ENCODE results near the gene MPP4.
A peak's percentile ranks its signal among the peaks of the same experiment; 100 is the strongest.

The MPP4 gene, protein sequence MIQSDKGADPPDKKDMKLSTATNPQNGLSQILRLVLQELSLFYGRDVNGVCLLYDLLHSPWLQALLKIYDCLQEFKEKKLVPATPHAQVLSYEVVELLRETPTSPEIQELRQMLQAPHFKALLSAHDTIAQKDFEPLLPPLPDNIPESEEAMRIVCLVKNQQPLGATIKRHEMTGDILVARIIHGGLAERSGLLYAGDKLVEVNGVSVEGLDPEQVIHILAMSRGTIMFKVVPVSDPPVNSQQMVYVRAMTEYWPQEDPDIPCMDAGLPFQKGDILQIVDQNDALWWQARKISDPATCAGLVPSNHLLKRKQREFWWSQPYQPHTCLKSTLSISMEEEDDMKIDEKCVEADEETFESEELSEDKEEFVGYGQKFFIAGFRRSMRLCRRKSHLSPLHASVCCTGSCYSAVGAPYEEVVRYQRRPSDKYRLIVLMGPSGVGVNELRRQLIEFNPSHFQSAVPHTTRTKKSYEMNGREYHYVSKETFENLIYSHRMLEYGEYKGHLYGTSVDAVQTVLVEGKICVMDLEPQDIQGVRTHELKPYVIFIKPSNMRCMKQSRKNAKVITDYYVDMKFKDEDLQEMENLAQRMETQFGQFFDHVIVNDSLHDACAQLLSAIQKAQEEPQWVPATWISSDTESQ

GRCh38 chr2:201698588-201699226 lies at the start of gene MPP4:
Gene MPP4 (minus strand): TSS chr2:201698644. CDS start chr2:201693954, 4,690 bp downstream.
- no peak for DNase-seq

- DNase-seq = peak; percentile 32
Measured at GRCh38 chr2:201746551-201746950, 48.1 kb upstream of the MPP4 start.

DNA sequence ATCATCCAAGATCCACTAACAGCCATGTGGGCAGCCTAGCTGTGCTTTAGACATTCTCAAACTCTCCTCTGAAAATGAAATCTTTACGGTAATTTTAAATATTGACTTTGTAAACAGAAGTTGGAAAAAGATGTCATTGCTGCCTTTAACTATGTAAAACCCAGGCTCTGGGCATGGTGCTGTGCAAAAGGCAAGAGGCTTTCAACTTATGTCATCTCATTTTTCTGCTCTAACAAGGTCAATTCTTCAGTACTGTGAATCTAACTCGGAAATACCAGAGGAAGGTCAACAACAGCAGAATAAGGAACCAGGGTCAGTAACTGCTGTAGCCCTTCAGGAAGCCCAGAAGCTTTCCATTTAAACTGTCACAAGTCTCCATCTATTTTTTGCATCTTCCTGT lies 37.0 kb upstream of the MPP4 start:
- no peak for DNase-seq

DNA sequence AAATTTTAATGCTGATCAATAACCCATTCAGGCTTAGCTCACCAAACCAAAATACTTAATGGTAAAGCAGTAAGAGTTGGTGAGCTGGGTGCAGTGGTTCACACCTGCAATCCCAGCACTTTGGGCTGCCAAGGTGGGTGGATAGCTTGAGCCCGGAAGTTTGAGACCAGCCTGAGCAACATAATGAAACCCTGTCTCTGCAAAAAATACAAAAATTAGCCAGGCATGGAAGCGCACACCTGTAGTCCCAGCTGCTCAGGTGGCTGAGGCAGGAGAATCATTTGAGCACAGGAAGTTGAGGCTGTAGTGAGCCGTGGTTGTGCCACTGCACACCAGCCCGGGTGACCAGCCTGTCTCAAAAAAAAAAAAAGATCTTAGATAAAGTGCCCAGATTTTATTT lies 35.7 kb upstream of the MPP4 start:
- DNase-seq = no peak

- no peak for DNase-seq
Measured at GRCh38 chr2:201733544-201733943, 35.1 kb upstream of the MPP4 start.

GRCh38 chr2:201730651-201731285 lies 32.3 kb upstream of the MPP4 start:
- DNase-seq = no peak

GRCh38 chr2:201715459-201715858 lies 17.0 kb upstream of the MPP4 start:
- no peak for DNase-seq

DNA sequence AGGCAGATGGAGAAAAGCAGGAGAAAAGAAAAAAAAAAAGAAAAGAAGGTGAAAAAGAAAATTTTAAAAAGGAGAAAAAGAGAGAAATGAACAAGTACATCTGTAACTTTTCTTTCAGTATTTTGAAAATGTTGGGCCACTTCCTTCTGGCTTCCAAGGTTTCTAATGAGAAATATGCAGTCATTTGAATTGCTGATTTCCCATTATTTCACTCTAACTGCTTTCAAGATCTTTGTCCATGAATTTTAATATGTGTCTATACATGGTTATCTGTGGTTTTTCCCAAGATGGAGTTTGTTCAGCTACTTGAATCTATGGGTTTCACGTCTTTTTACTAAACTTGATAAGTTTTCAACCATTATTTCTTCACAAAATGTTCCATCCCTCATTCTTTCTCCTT lies 14.3 kb upstream of the MPP4 start:
- no peak for DNase-seq

GRCh38 chr2:201709747-201710146 lies 11.3 kb upstream of the MPP4 start:
- no peak for DNase-seq

- no peak for DNase-seq
Measured at GRCh38 chr2:201709049-201709448, 10.6 kb upstream of the MPP4 start.

DNA sequence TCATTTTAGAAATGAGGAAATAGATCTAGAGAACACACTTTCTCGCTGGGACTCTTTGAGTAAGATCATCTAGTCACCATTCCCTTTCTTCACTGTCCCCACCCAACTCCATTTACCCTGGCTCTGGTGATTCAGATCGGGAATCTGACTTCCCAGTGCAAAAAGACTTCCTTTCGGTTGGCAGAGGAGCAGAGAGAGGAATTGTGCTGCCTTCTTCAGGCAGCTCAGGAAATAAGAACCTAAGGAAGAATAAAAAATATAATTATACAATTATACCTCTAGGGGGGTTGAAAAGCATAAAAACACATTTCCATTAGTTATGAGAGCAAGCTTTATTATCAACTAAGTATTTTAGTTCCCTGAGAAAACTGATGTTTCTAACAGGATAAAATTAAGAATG lies 9.3 kb upstream of the MPP4 start:
- DNase-seq = no peak

GRCh38 chr2:201707142-201707541 lies 8.7 kb upstream of the MPP4 start:
- no peak for DNase-seq

DNA sequence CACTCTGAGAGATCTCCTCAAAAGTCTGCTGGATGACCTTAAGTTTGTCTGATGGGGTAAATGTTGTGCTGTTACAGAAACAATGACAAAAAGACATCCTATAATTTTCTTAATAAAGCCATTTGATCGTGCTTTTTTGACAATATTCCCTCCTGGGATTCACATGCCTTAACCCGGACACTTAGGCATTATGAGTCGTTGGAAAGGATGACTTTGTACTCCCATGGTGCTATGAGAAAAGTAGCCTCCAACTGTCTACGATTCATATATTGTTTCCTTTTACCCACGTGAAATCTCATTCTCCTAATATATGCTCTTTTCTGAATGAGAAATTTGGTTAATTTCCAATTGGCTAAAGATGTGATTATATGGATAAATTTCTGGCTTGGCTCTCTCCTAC lies 6.1 kb upstream of the MPP4 start:
- DNase-seq = no peak

DNA sequence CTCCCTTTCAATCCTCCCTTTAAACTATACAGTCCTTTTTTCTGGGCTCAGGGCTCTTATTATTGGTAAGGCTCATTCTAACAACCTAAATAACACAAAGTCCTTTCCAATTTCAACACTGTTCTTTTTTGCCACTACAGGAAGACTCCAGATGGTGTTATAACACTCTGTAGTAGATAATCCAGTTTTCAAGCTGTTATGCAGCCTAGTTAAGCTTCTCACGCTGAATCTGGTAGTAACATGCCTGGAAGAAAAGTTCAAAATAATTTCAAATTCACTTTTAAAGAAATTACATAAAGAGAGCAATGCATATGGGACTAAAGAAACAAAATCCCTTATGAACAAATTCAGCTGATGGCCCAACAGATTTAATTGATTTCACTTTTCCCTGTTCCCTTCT lies 3.2 kb upstream of the MPP4 start:
- DNase-seq = no peak

- DNase-seq = no peak
Measured at GRCh38 chr2:201699416-201699815, 972 bp upstream of the MPP4 start.

- DNase-seq = no peak
Measured at GRCh38 chr2:201697899-201698298, 545 bp downstream of the MPP4 start.

GRCh38 chr2:201696151-201696659 lies 2.2 kb downstream of the MPP4 start:
- no peak for DNase-seq

DNA sequence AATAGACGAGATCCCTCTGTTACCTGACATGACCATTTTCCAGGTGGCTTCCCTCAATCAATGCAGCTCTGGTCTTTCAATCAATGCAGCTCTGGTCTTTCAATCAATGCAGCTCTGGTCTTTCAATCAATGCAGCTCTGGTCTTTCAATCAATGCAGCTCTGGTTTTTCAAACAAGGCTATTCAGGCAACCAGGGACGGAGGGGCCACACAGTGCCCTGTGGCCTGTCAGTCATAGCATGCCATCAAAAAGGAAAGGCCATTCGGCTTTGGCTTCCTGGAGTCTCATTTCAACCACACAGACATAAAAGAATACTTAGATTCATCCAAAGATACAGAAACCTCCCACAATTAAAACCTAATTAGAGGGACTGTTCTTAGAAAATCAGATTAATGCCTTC lies 13.3 kb downstream of the MPP4 start:
- no peak for DNase-seq

- DNase-seq = peak; percentile 31
Measured at GRCh38 chr2:201680743-201681142, 17.7 kb downstream of the MPP4 start.

DNA sequence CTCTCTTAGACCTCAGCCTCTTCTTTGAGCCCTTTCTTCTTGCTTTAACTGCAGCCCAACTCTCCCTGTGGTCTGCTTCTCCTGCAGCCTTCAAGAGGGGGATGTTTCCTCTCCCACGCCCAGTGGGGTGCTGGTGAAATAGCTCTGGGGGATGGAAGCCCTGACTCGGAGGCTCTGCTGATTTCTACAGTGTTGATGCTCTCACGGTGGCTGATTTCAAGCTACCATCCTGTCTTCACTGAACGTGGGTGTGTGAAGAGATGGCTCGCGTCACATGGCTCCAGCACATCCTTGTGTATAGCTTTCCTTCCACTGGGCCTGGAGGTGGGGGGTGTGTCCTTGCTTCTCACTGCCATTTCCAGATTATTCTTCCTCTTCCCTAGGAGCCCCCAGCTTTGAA lies 20.0 kb downstream of the MPP4 start:
- no peak for DNase-seq

- DNase-seq = no peak
Measured at GRCh38 chr2:201675454-201675853, 23.0 kb downstream of the MPP4 start.

- no peak for DNase-seq
Measured at GRCh38 chr2:201674794-201675193, 23.6 kb downstream of the MPP4 start.

- no peak for DNase-seq
Measured at GRCh38 chr2:201674298-201674697, 24.1 kb downstream of the MPP4 start.

All from hematopoietic multipotent progenitor cell treated with erythropoietin and hydrocortisone succinate and interleukin-3 and kit ligand, for 4 days (in vitro differentiated cells).